DMS153 (cell line): ENCODE results near the gene REV3L.
A peak's percentile ranks its signal among the peaks of the same experiment; 100 is the strongest.
"Not testable (repeated sequence)": the region's sequence is repeated elsewhere in the genome, so short reads cannot be mapped to it uniquely, and the experiment has no call there.

Source experiments
- DNase-seq: peaks from one replicate; lab custom pipeline; 2025; lab: John Stamatoyannopoulos, UW

The REV3L gene

GRCh38 chr6:111482959-111483735 lies at the start of gene REV3L:
Gene REV3L, minus strand, starts transcription at chr6:111483218. Its CDS starts 330 bp downstream, at chr6:111482888.
- DNase-seq: peak; percentile 77

- no peak for DNase-seq
These were observed 48.2 kb upstream of the REV3L start for GRCh38 chr6:111531185-111531584.

GRCh38 chr6:111530667-111531066 lies 47.6 kb upstream of the REV3L start:
- no peak for DNase-seq

- no peak for DNase-seq
These were observed 47.2 kb upstream of the REV3L start for GRCh38 chr6:111530218-111530617.

- DNase-seq: no peak
These were observed 44.3 kb upstream of the REV3L start for GRCh38 chr6:111527367-111527766.

- no peak for DNase-seq
These were observed 41.7 kb upstream of the REV3L start for GRCh38 chr6:111524735-111525134.

GRCh38 chr6:111524252-111524651 lies 41.2 kb upstream of the REV3L start:
- no peak for DNase-seq

- DNase-seq: peak; percentile 10
These were observed 40.6 kb upstream of the REV3L start for GRCh38 chr6:111523484-111524167.

GRCh38 chr6:111522393-111523020 lies 39.5 kb upstream of the REV3L start:
- DNase-seq: no peak

- no peak for DNase-seq
These were observed 38.7 kb upstream of the REV3L start for GRCh38 chr6:111521497-111522270.

GRCh38 chr6:111520524-111520923 lies 37.5 kb upstream of the REV3L start:
- DNase-seq: no peak

GRCh38 chr6:111517965-111518364 lies 34.9 kb upstream of the REV3L start:
- no peak for DNase-seq

- DNase-seq: no peak
These were observed 32.2 kb upstream of the REV3L start for GRCh38 chr6:111515259-111515658.

GRCh38 chr6:111514531-111514930 lies 31.5 kb upstream of the REV3L start:
- DNase-seq: not testable (repeated sequence)

GRCh38 chr6:111507219-111507618 lies 24.2 kb upstream of the REV3L start:
- DNase-seq: peak; percentile 24

- not testable (repeated sequence) for DNase-seq
These were observed 22.5 kb upstream of the REV3L start for GRCh38 chr6:111505498-111505897.

- peak; percentile 39 for DNase-seq
These were observed 20.6 kb upstream of the REV3L start for GRCh38 chr6:111503660-111504059.

- DNase-seq: no peak
These were observed 20.2 kb upstream of the REV3L start for GRCh38 chr6:111503194-111503593.

- DNase-seq: no peak
These were observed 19.1 kb upstream of the REV3L start for GRCh38 chr6:111502154-111502553.

- DNase-seq: no peak
These were observed 16.3 kb upstream of the REV3L start for GRCh38 chr6:111499269-111499793.

GRCh38 chr6:111494951-111495635 lies 12.1 kb upstream of the REV3L start:
- no peak for DNase-seq
